Hematopoietic multipotent progenitor cell (in vitro differentiated cells): ENCODE measurements around the gene LYZL6. TPM values are rescaled to one million over a fixed set of nuclear protein-coding genes. Genes with fewer than 3 reads are reported as not detected.
"Not testable (repeated sequence)": the region's sequence is repeated elsewhere in the genome, so short reads cannot be mapped to it uniquely, and the experiment has no call there.

Experiments used
- DNase-seq, 3 donors: peaks; one replicate each; pipeline ENCODE4 v3.0.0-alpha.2; 2011 to 2015; ENCODE audit warnings: low read depth in 2 of 3, low spot score in 2 of 3
- total RNA-seq: library from RNA; depleted of rRNA; stranded (reverse); fragments of >200 nt; gene quantifications from one replicate; pipeline ENCODE4 v1.2.3, GENCODE V29; 2012

LYZL6 gene
- total RNA-seq, 1 donor = not detected

DNA sequence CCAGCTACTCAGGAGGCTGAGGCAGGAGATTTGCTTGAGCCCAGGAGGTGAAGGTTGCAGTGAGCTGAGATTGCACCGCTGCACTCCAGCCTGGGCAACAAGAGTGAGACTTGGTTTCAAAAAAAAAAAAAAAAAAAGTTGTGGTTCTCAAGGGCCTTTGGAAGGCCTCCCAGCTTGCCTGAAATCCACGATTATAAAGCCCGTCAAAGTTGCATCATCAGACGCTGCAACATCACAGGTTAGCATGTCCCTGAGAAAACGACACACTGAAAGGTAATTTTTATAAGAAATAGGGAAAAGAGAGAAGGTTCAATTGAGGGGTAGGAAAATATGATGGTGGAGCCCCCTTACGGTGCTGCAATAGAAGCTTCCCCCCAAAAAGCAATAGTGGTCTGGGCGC, 4.6 kb upstream of the LYZL6 start:
- DNase-seq = no peak

DNA sequence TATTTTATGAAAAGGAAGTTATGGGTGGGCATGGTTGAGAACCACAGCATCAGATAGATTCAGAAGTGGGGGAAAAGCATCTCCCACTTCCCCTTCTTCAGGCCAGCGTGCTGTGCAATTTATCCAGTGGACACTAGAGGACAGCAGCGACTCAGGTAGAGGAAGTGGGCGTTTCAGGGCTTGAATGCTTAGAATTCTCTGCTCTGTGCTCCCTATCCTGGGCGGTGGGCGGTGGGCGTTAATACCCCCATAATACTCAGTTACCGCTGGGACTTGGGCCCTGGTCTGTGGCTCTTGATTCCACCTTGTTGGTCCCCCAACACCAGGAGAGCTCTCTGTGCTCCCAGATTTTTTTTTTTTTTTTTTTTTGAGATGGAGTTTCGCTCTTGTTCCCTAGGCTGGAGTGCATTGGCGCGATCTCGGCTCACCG, 3.7 kb upstream of the LYZL6 start:
- DNase-seq = peak in 2 of 3 donors; percentile 58 to 87

DNA sequence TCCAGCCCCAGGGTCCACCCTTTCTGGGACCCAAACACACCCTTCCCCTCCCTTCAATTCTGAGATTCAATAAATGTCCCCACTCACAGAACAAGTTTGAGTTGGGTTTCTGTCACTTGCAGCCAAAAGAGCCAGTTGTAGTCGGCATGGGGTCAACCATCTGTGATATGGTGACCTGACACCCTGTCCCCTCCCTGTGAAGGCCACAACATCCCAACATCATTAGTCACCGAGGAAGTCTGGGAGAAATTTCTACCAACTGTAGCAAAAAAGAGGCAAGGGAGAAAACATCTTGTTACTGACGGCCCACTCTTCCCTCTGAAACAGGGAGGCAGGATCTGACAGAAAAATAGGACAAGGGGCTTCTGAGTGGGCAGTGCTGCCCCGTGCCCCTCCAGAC, 638 bp upstream of the LYZL6 start:
- DNase-seq = no peak

- DNase-seq = no peak
These were observed 826 bp downstream of the LYZL6 start for GRCh38 chr17:35942588-35943186.

- DNase-seq = not testable (repeated sequence)
These were observed 5.0 kb downstream of the LYZL6 start for GRCh38 chr17:35938492-35938891.

DNA sequence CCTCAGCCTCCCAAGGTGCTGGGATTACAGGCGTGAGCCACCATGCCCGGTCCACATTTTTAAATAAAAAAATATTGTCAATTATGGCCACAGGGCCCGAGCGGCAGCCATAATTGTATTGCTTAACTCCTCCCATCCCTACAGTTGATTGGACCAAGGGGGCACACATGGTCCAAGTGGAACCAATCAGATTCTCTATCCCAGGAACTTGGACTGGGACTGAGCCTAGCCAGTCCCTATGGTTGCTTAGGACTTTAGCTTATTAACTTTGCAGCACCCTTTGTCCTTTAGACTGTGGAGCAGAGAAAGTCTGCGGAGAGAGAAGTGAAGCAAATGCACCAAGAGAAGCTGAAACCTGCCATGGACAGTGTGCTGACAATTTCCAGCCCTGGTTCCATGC, 7.5 kb downstream of the LYZL6 start:
- DNase-seq = no peak

GRCh38 chr17:35934760-35935159, 8.8 kb downstream of the LYZL6 start:
- no peak for DNase-seq

DNA sequence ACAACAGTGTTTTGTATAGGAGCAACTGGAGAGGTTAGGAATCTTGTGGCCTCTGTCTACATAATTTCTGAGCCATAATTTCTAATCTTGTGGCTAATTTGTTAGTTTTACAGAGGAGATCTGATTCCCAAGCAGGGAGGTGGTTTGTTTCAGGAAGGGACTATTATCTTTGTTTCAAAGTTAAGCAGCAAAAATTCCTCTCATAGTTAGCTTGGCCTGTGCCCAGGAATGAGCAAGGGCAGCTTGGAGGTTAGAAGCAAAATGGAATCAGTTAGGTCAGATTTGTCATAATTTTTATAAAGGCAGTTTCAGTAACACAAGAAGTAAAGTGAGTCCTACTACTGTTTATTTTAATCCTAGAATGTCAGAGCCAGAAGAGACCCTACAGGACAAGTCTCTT, 10.9 kb downstream of the LYZL6 start:
- DNase-seq = no peak

- DNase-seq = no peak
These were observed 11.6 kb downstream of the LYZL6 start for GRCh38 chr17:35931794-35932425.

GRCh38 chr17:35930211-35931065, 13.1 kb downstream of the LYZL6 start, which contains the start of gene RDM1:
TSS of gene RDM1 (minus strand) at chr17:35930773. CDS start at chr17:35930727, 46 bp downstream.
- peak; percentile 31 to 77 (median 62) for DNase-seq

DNA sequence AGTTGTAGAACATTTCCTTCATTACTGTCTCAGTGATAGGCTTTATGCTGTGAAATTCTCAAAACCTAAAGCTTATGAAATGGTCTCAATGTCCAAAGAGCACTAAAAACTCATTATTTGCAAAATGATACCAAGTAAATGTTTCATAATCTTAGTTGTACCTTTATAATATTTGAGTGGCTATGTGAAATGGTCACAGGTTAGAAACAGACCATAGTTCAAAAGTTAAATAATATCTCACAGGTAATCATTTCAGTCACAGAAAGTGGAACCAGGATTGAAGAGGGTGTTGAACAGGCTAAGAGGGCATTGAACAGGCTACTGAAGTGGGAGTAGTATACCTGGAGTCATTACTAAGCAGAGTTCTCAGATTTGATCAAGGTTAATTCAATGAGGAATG, 15.8 kb downstream of the LYZL6 start:
- no peak for DNase-seq

- DNase-seq = no peak
These were observed 19.9 kb downstream of the LYZL6 start for GRCh38 chr17:35923609-35924114.

- no peak for DNase-seq
These were observed 23.3 kb downstream of the LYZL6 start for GRCh38 chr17:35920229-35920628.

DNA sequence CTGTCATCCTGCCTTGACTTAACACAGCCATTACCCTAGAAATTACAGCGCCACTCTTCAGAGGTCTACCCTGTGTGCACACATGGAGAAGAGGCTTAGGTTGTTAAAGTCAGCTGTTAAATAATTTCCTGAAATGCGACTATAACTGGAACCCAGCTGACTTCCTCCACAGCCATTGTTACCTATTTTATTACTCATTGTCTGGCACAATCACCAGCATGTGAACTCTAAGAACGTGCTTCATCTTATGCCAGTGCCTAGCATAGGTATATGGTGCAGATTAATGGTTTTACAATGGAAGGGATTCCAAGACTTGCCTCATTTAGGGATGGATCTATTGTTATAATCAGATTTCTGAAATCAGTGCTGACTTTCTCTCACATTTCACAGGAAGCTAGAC, 24.8 kb downstream of the LYZL6 start:
- DNase-seq = no peak

DNA sequence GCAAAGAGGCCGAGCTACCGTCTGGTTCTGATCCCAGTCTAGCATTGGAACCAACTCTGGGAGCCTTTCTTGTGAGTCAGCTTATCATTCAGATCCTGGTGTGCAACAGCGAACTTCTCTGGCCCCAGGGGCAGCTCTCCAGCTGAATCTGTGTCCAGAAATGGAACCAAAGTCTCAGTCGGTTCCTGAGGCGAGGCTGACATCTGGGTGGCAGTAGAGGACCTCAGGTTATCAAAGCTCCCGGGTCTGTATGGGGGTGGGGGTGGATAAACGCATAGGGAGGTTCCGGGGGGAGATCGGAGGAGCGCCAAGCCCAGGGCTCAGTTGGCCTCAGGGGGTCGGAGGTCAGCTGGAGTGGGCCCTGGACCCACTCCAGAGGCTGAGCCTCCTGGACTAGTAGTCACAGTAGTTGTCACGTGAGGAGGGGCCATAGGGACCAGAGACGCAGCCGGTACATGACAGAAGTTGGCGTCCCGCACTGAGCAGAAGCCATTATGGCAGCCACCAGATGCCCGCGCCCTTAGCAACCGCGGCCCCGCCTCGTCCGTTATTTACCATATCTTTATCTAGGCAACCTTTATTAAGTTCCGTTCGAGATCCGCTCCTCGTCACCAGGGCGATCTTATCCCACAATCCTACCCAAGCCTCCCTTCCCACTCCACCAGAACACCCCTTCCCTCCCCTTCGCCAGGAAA, 25.8 kb downstream of the LYZL6 start:
- DNase-seq = no peak

DNA sequence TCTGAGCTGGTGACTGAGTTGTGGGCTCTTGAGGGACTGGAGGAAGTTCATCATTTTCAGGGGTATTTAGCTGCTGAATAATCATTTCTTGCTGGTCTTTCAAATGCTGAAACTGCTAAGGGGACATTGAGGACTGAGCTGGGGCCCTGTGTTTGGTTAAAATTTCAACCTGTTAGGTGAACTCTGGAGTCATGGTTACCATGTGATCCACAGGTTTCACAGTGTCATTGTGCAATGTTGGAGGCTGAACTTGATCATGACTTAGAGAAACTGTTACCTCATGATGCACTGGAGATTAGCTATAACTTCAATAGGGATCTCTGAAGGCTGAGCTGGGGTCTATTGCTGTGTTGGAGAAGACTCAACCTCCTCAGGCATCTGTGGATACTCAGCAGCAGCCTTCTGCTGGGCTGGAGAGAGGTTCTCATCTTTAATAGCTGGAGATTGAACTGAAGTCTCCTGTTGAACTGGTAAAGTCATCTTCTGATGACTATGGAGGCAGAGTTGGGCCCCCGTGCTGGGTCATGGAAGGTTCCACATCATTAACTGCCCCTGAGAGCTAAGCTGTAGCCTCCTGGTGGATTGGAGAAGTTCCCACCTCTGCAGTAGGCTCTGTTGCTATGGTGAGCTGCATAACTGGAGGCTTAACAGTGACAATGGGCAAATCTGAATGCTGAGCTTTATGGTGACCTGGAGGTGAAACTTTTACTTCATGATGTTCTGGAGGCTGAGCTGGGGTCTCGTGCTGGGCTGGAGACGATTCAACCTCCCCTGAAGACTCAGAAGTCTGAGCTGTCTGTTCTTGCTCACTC, 28.2 kb downstream of the LYZL6 start:
- peak in 1 of 3 donors; percentile 22 for DNase-seq

DNA sequence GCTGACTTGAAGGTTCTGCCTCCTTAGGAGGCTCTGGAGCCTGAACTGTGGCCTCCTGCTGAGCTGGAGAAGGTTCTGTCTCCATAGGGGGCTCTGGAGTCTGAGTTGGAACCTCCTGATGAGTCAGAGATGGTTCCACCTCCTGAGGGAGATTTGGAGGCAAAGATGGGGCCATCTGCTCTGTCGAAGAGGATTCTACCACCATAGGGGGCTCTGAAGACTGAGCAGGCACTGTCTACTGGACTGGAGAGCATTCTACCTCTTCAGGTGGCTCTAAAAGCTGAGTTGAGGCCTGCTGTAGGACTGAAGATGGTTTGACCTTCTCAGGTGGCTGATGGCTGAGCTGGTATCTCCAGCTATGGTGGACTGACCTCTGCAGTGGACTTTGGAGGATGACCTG, 29.2 kb downstream of the LYZL6 start:
- DNase-seq = no peak

DNA sequence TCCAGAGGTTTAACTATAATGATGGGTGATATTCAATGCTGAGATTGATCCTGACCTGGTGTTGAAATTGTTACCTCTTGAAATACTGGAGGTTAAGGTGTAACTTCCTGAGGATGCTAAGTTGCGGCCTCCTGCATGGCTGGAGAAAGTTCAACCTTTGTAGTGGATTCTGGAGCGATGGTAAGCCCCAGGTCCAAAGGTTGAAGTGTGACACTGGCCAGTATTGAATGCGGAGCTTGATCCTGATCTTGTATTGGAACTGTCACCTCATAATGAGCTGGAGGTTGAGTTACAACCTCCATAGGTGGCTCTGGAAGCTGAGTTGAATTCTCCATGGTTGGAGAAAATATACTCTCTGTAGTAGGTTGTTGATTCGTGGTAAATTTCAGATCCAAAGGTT, 29.9 kb downstream of the LYZL6 start:
- DNase-seq = no peak

GRCh38 chr17:35912942-35913341, 30.6 kb downstream of the LYZL6 start:
- no peak for DNase-seq

- DNase-seq = no peak
These were observed 31.1 kb downstream of the LYZL6 start for GRCh38 chr17:35912339-35912912.
